ENCODE data around the gene KDM1A. TPM values are rescaled to one million over a fixed set of nuclear protein-coding genes. Genes with fewer than 3 reads are reported as not detected.

Gene KDM1A
- total and polyA plus RNA-seq, 2 of the 13 experiments (the other 11 are each of a cell fraction or from before 2014, with no cell fraction given) = 81.3 to 173 TPM

DNA sequence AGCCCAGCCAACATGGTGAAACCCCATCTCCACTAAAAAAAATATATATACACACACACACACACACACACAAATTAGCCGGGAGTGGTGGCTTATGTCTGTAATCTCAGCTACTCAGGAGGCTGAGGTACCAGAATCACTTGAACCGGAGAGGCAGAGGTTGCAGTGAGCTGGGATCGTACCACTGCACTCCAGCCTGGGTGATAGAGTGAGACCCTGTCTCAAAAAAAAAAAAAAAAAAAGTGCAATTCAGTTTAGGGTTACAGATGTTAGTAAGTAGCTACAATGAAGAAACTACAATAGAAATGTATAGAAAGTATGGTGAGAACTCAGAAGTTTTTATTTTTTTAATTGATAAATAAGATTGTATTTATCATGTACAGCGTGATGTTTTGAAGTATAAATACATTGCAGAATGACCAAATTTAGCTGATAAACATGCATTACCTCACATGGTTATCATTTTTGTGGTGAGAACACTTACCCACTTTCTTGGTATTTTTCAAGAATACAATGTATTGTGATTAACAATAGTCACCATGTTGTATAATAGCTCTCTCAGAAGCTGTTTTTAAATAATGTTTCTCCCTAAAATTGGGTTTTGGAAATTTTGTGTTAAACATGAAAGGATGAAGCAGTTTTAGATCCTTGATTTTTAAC, 17.9 kb downstream of the KDM1A start:
- peaks cover 28% of the 10 kb centered on the region for H3K4me1 ChIP-seq (ENCODE audit: insufficient read depth, low read length)
- peaks cover 96% of the 10 kb centered on the region for H3K79me2 ChIP-seq (ENCODE audit: insufficient read depth, low read length)
- intact Hi-C loops (cut with micrococcal nuclease; ENCODE audit: unreplicated experiment) (no loop called here), in situ Hi-C loops (cut with HindIII; ENCODE audit: extremely low pct_ligation_motif_present, low pct_unique_long_range_greater_than_20kb) (no loop called here)
- H3K9ac ChIP-seq (ENCODE audit: insufficient read depth, low read depth, low read length) = no peak overlapping the region
- WGBS (ENCODE audit: low lambda C conversion rate) = 96% methylated on average over 4 of the region's 4 CpGs
- ChIA-PET POLR2A (no interaction called here), CTCF (ENCODE audit: low intra/inter-chr PET ratio, low total read pairs) (no interaction called here)
- H3K9me3 ChIP-seq (ENCODE audit: low read length) = no peaks in the 10 kb centered on the region
- no peaks in the 10 kb centered on the region for H3K27me3 ChIP-seq (ENCODE audit: control insufficient read depth in 1 of 2, insufficient read depth in 2 of 2, low read length in 2 of 2)
- no peak overlapping the region for H3K27ac ChIP-seq (ENCODE audit: extremely low read length, insufficient read depth, low read length)
- peaks cover 35% of the 10 kb centered on the region for H4K20me1 ChIP-seq (ENCODE audit: insufficient read depth, low read length)
- no TSS peak for BruUV-seq (replicated peaks)
- no peak for ATAC-seq
- DNase-seq (ENCODE audit: low spot score) = no peak
- no peak overlapping the region for H2AFZ ChIP-seq (ENCODE audit: low read length)
- H3K4me2 ChIP-seq (ENCODE audit: low read depth, low read length) = no peak overlapping the region
- no peak for TF ChIP-seq ZNF737 (CRISPR knock-in tag; IDR thresholded peaks at IDR 0.05; ENCODE audit: borderline replicate concordance)
- TF ChIP-seq ZNF672 (CRISPR knock-in tag; IDR thresholded peaks at IDR 0.05) = no peak
- TF ChIP-seq NFE2 (CRISPR knock-in tag; IDR thresholded peaks at IDR 0.05) = no peak
- no peak for TF ChIP-seq PLRG1 (conservative IDR thresholded peaks at IDR 0.05)
- TF ChIP-seq MTERF4 (CRISPR knock-in tag; IDR thresholded peaks at IDR 0.05) = no peak
- no peak for TF ChIP-seq RBAK (CRISPR knock-in tag; IDR thresholded peaks at IDR 0.05)
- 0 out of 5 replicates have a peak, but pooled peaks cover 0 to 13% of the 10 kb centered on the region in 2 experiments for H3K36me3 ChIP-seq (replicated peaks in 1 of 2; ENCODE audit: control insufficient read depth in 1 of 2, insufficient read depth in 2 of 2, low read length in 2 of 2)
- FAIRE-seq = no peak
- H3K4me3 ChIP-seq (replicated peaks in 1 of 3; ENCODE audit: insufficient read depth in 1 of 3, low read depth in 2 of 3, low read length in 3 of 3) = no peak overlapping the region

DNA sequence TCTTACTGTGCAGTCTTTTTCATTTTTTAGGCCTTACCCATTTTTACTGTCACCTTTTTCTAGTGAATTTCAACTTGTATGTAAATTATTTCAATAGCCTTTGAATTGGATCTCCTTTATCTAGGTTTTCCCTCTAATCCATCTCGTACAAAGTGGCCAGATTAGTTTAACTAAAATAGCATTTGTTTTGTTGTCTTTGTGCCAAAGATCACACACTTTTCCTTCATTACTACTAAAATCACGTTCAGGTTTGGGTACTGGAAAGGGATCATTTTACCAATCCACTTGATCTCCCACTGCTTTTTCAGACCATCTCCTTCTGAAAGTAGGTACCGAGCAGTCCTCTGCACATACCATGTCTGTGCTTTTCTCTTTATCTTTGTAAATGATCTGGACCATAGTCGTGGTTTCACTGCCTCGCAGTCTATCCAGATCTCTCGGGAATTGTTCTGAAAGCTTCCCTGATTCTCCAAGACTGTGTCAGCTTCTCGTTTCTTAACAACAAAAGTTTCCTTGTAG, 20.1 kb downstream of the KDM1A start:
- in situ Hi-C loops (cut with HindIII; ENCODE audit: extremely low pct_ligation_motif_present, low pct_unique_long_range_greater_than_20kb) = no loop called here
- 91% methylated on average over 7 of the region's 7 CpGs for WGBS (ENCODE audit: low lambda C conversion rate)
- ChIA-PET POLR2A (no interaction called here), CTCF (ENCODE audit: low intra/inter-chr PET ratio, low total read pairs) (no interaction called here)
- no peak overlapping the region for H3K4me3 ChIP-seq (replicated peaks in 1 of 3; ENCODE audit: insufficient read depth in 1 of 3, low read depth in 2 of 3, low read length in 3 of 3)
- H3K9me3 ChIP-seq (ENCODE audit: low read length) = no peaks in the 10 kb centered on the region
- intact Hi-C loops (cut with micrococcal nuclease; ENCODE audit: unreplicated experiment) = no loop called here
- H3K36me3 ChIP-seq (replicated peaks in 1 of 2; ENCODE audit: control insufficient read depth in 1 of 2, insufficient read depth in 2 of 2, low read length in 2 of 2) = peaks cover 3 to 16% of the 10 kb centered on the region in 2 experiments; a peak in 4 of 5 replicates
- ATAC-seq = no peak
- H3K79me2 ChIP-seq (ENCODE audit: insufficient read depth, low read length) = peaks cover 91% of the 10 kb centered on the region
- H3K4me2 ChIP-seq (ENCODE audit: low read depth, low read length) = no peak overlapping the region
- H3K27me3 ChIP-seq (ENCODE audit: control insufficient read depth in 1 of 2, insufficient read depth in 2 of 2, low read length in 2 of 2) = no peaks in the 10 kb centered on the region
- H3K27ac ChIP-seq (ENCODE audit: extremely low read length, insufficient read depth, low read length) = no peak overlapping the region
- no peak for DNase-seq (ENCODE audit: low spot score)
- no peak overlapping the region for H2AFZ ChIP-seq (ENCODE audit: low read length)
- H3K4me1 ChIP-seq (ENCODE audit: insufficient read depth, low read length) = peaks cover 33% of the 10 kb centered on the region
- H4K20me1 ChIP-seq (ENCODE audit: insufficient read depth, low read length) = peaks cover 39% of the 10 kb centered on the region
- no TSS peak for BruUV-seq (replicated peaks)
- H3K9ac ChIP-seq (ENCODE audit: insufficient read depth, low read depth, low read length) = no peak overlapping the region
- no peak for FAIRE-seq
- TF ChIP-seq RFX3 (CRISPR knock-in tag; IDR thresholded peaks at IDR 0.05) (no peak), SOX13 (IDR thresholded peaks at IDR 0.05) (no peak), SOX13 (CRISPR knock-in tag; conservative IDR thresholded peaks at IDR 0.05 in 1 of 2, IDR thresholded peaks at IDR 0.05 in 1 of 2) (no peak), PITX1 (CRISPR knock-in tag; IDR thresholded peaks at IDR 0.05) (no peak), NR2F1 (CRISPR knock-in tag; IDR thresholded peaks at IDR 0.05) (no peak), ZNF766 (CRISPR knock-in tag; IDR thresholded peaks at IDR 0.05; ENCODE audit: borderline replicate concordance) (no peak), GFI1 (CRISPR knock-in tag; IDR thresholded peaks at IDR 0.05; ENCODE audit: borderline replicate concordance) (no peak), ZNF569 (CRISPR knock-in tag; IDR thresholded peaks at IDR 0.05; ENCODE audit: borderline replicate concordance) (no peak)
- TF ChIP-seq, protein P1, sequence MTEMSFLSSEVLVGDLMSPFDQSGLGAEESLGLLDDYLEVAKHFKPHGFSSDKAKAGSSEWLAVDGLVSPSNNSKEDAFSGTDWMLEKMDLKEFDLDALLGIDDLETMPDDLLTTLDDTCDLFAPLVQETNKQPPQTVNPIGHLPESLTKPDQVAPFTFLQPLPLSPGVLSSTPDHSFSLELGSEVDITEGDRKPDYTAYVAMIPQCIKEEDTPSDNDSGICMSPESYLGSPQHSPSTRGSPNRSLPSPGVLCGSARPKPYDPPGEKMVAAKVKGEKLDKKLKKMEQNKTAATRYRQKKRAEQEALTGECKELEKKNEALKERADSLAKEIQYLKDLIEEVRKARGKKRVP (CRISPR knock-in tag; IDR thresholded peaks at IDR 0.05) = no peak

Measured in HepG2 (cell line).